ENCODE measurements around the gene IL6. TPM values are rescaled to one million over a fixed set of nuclear protein-coding genes. Genes with fewer than 3 reads are reported as not detected.

IL6 gene
- total and polyA plus RNA-seq, 10 of the 15 experiments (the other 5 are each of a cell fraction or from before 2014, with no cell fraction given) = not detected

GRCh38 chr7:22720791-22721786 is 5.9 kb upstream of the IL6 start:
- H3K27ac ChIP-seq (ENCODE audit: control insufficient read depth, insufficient read depth) = no peak overlapping the region
- H3K27me3 ChIP-seq (replicated peaks in 1 of 2; ENCODE audit: control insufficient read depth in 2 of 2, insufficient read depth in 2 of 2, low read length in 1 of 2) = peaks cover 1 to 4% of the 10 kb centered on the region in 2 experiments; a peak in 3 of 4 replicates
- H3K4me1 ChIP-seq (ENCODE audit: control insufficient read depth, insufficient read depth, low read length) = peaks cover 5% of the 10 kb centered on the region; the same call in 1 of the 2 replicates
- BruUV-seq (replicated peaks) = no TSS peak
- H3K9me3 ChIP-seq (replicated peaks; ENCODE audit: control insufficient read depth, insufficient read depth, low read length) = no peaks in the 10 kb centered on the region
- H3K4me2 ChIP-seq (ENCODE audit: control insufficient read depth, insufficient read depth) = no peak overlapping the region
- no peaks in the 10 kb centered on the region for H3K79me2 ChIP-seq (ENCODE audit: control insufficient read depth, insufficient read depth, low read length)
- no peak overlapping the region for H3K4me3 ChIP-seq
- FAIRE-seq (no peak), DNase-seq (ENCODE audit: low read depth, low spot score) (no peak), ATAC-seq (no peak)
- in situ Hi-C loops (cut with MboI) (no loop called here), intact Hi-C loops (cut with micrococcal nuclease; ENCODE audit: unreplicated experiment) (no loop called here)
- SMC1A ChIA-PET (ENCODE audit: uncharacterized antibody, unreplicated experiment) = interaction anchor here (8.1 kb wide), 1 partner anchor 160 kb away, joined by 124 read pairs; no protein-coding TSS in a partner anchor
- CTCF ChIA-PET = interaction anchor here (1.1 kb wide), 1 partner anchor 243 kb away, joined by 3 read pairs; no protein-coding TSS in a partner anchor
- RAD21 ChIA-PET (ENCODE audit: unreplicated experiment) = interaction anchor here (1.1 kb wide), 1 partner anchor 161 kb away, joined by 3 read pairs; no protein-coding TSS in a partner anchor
- no peaks in the 10 kb centered on the region for H4K20me1 ChIP-seq (ENCODE audit: control insufficient read depth, insufficient read depth)
- H3K9ac ChIP-seq (ENCODE audit: control insufficient read depth, insufficient read depth, low read length) = no peak overlapping the region
- 26% methylated on average over 3 of the region's 3 CpGs for WGBS (ENCODE audit: insufficient coverage, insufficient replicate concordance, low lambda C conversion rate, missing lambda C conversion rate)
- no peaks in the 10 kb centered on the region for H3K36me3 ChIP-seq (ENCODE audit: control insufficient read depth in 2 of 2, insufficient read depth in 2 of 2, low read length in 1 of 2)
- POLR2A ChIA-PET = no interaction called here
- H2AFZ ChIP-seq (ENCODE audit: control insufficient read depth, low read depth, low read length) = no peak overlapping the region
- TF ChIP-seq NR2C1 (IDR thresholded peaks at IDR 0.05) = no peak
- TF ChIP-seq HCFC1 (IDR thresholded peaks at IDR 0.05; ENCODE audit: low read length) = no peak

GRCh38 chr7:22722536-22723180 is 4.3 kb upstream of the IL6 start:
- DNase-seq (ENCODE audit: low read depth, low spot score) (no peak), ATAC-seq (no peak), FAIRE-seq (no peak)
- ChIA-PET POLR2A (no interaction called here), RAD21 (ENCODE audit: unreplicated experiment) (interaction anchor here (6.6 kb wide), 1 partner anchor 160 kb away, joined by 115 read pairs; no protein-coding TSS in a partner anchor), CTCF (interaction anchor here (7.1 to 8.5 kb wide), 2 partner anchors 160 to 334 kb away, joined by 85 to 194 read pairs; no protein-coding TSS in a partner anchor), SMC1A (ENCODE audit: uncharacterized antibody, unreplicated experiment) (interaction anchor here (6.5 to 8.1 kb wide), 2 partner anchors 161 to 332 kb away, joined by 46 to 124 read pairs; no protein-coding TSS in a partner anchor)
- no TSS peak for BruUV-seq (replicated peaks)
- intact Hi-C loops (cut with micrococcal nuclease; ENCODE audit: unreplicated experiment) (no loop called here), in situ Hi-C loops (cut with MboI) (no loop called here)
- Histone ChIP-seq H3K9me3 (replicated peaks; ENCODE audit: control insufficient read depth, insufficient read depth, low read length) (no peaks in the 10 kb centered on the region), H3K27ac (ENCODE audit: control insufficient read depth, insufficient read depth) (no peak overlapping the region), H3K4me2 (ENCODE audit: control insufficient read depth, insufficient read depth) (no peak overlapping the region), H3K27me3 (replicated peaks in 1 of 2; ENCODE audit: control insufficient read depth in 2 of 2, insufficient read depth in 2 of 2, low read length in 1 of 2) (peaks cover 0 to 8% of the 10 kb centered on the region in 2 experiments; a peak in 2 of 4 replicates), H3K9ac (ENCODE audit: control insufficient read depth, insufficient read depth, low read length) (no peak overlapping the region), H3K4me3 (no peak overlapping the region), H3K36me3 (ENCODE audit: control insufficient read depth in 2 of 2, insufficient read depth in 2 of 2, low read length in 1 of 2) (no peaks in the 10 kb centered on the region), H3K79me2 (ENCODE audit: control insufficient read depth, insufficient read depth, low read length) (no peaks in the 10 kb centered on the region), H2AFZ (ENCODE audit: control insufficient read depth, low read depth, low read length) (no peak overlapping the region), H4K20me1 (ENCODE audit: control insufficient read depth, insufficient read depth) (no peaks in the 10 kb centered on the region), H3K4me1 (ENCODE audit: control insufficient read depth, insufficient read depth, low read length) (peaks cover 5% of the 10 kb centered on the region; the same call in 1 of the 2 replicates)
- WGBS (ENCODE audit: insufficient coverage, insufficient replicate concordance, low lambda C conversion rate, missing lambda C conversion rate) = 14% methylated on average over 6 of the region's 6 CpGs
- TF ChIP-seq SRF (IDR thresholded peaks at IDR 0.05; ENCODE audit: low read depth in 2 of 2, low read length in 2 of 2) (no peak), IKZF2 (IDR thresholded peaks at IDR 0.05) (no peak), MEF2B (IDR thresholded peaks at IDR 0.05; ENCODE audit: partially characterized antibody, poor library complexity, severe bottlenecking) (no peak), MEF2A (IDR thresholded peaks at IDR 0.05; ENCODE audit: insufficient read depth, low read depth, low read length) (no peak), TAF1 (IDR thresholded peaks at IDR 0.05; ENCODE audit: borderline replicate concordance, low read depth, low read length) (no peak), ATF3 (IDR thresholded peaks at IDR 0.05; ENCODE audit: borderline replicate concordance, extremely low read depth, low read depth, low read length) (no peak), CHD1 (IDR thresholded peaks at IDR 0.05; ENCODE audit: low read depth, low read length) (no peak), GABPA (IDR thresholded peaks at IDR 0.05; ENCODE audit: low read depth) (no peak), SREBF1 (IDR thresholded peaks at IDR 0.05; ENCODE audit: low read length) (no peak)
